GM21737 (cell line): ENCODE results near the gene HS6ST1.

Source experiments
- ATAC-seq: cut with Tn5 transposase; IDR thresholded peaks from one replicate; pipeline ENCODE4 v1.9.1; 2021; ENCODE audit warnings: mild to moderate bottlenecking, moderate library complexity; ENCODE audit not compliant: unreplicated experiment

The HS6ST1 gene

GRCh38 chr2:128350736-128351135 is 32.1 kb upstream of the HS6ST1 start:
- ATAC-seq = no peak

- no peak for ATAC-seq
Measured at GRCh38 chr2:128348701-128349100, 30.0 kb upstream of the HS6ST1 start.

GRCh38 chr2:128347701-128348539 is 29.3 kb upstream of the HS6ST1 start:
- no peak for ATAC-seq

- ATAC-seq = no peak
Measured at GRCh38 chr2:128347171-128347558, 28.5 kb upstream of the HS6ST1 start.

GRCh38 chr2:128346291-128347170 is 27.9 kb upstream of the HS6ST1 start:
- no peak for ATAC-seq

GRCh38 chr2:128345436-128346165 is 26.9 kb upstream of the HS6ST1 start:
- no peak for ATAC-seq

GRCh38 chr2:128344101-128344500 is 25.4 kb upstream of the HS6ST1 start:
- no peak for ATAC-seq

- no peak for ATAC-seq
Measured at GRCh38 chr2:128343459-128343858, 24.8 kb upstream of the HS6ST1 start.

GRCh38 chr2:128342550-128342949 is 23.9 kb upstream of the HS6ST1 start:
- ATAC-seq = no peak

GRCh38 chr2:128341621-128342020 is 23.0 kb upstream of the HS6ST1 start:
- ATAC-seq = no peak

- no peak for ATAC-seq
Measured at GRCh38 chr2:128332091-128332634, 13.5 kb upstream of the HS6ST1 start.

- no peak for ATAC-seq
Measured at GRCh38 chr2:128330583-128330982, 11.9 kb upstream of the HS6ST1 start.

GRCh38 chr2:128329607-128330006 is 10.9 kb upstream of the HS6ST1 start:
- ATAC-seq = no peak

- no peak for ATAC-seq
Measured at GRCh38 chr2:128327180-128327964, 8.7 kb upstream of the HS6ST1 start.

- ATAC-seq = no peak
Measured at GRCh38 chr2:128326346-128326745, 7.7 kb upstream of the HS6ST1 start.

GRCh38 chr2:128325611-128326181 is 7.0 kb upstream of the HS6ST1 start:
- ATAC-seq = no peak

GRCh38 chr2:128324897-128325410 is 6.3 kb upstream of the HS6ST1 start:
- no peak for ATAC-seq

- no peak for ATAC-seq
Measured at GRCh38 chr2:128324008-128324896, 5.6 kb upstream of the HS6ST1 start.

- no peak for ATAC-seq
Measured at GRCh38 chr2:128323555-128323931, 4.9 kb upstream of the HS6ST1 start.
